HG02943 (cell line): Measurements from ENCODE around the gene KCNMA1.

Source experiments
- ATAC-seq: cut with Tn5 transposase; IDR thresholded peaks from one replicate; pipeline ENCODE4 v1.9.1; 2021; ENCODE audit warnings: mild to moderate bottlenecking, low read depth, moderate library complexity; ENCODE audit not compliant: unreplicated experiment

KCNMA1 gene

GRCh38 chr10:77060913-77061312 lies 576.7 kb downstream of the KCNMA1 start:
- ATAC-seq, result no peak

- no peak for ATAC-seq
These were observed 581.0 kb downstream of the KCNMA1 start for GRCh38 chr10:77056650-77057049.

- ATAC-seq, result no peak
These were observed 585.0 kb downstream of the KCNMA1 start for GRCh38 chr10:77052593-77052992.

- no peak for ATAC-seq
These were observed 585.8 kb downstream of the KCNMA1 start for GRCh38 chr10:77051837-77052236.

- ATAC-seq, result no peak
These were observed 587.7 kb downstream of the KCNMA1 start for GRCh38 chr10:77049896-77050295.

GRCh38 chr10:77049146-77049545 lies 588.5 kb downstream of the KCNMA1 start:
- ATAC-seq, result no peak

GRCh38 chr10:77045085-77045484 lies 592.5 kb downstream of the KCNMA1 start:
- ATAC-seq, result no peak

GRCh38 chr10:77043420-77043763 lies 594.2 kb downstream of the KCNMA1 start:
- no peak for ATAC-seq

- no peak for ATAC-seq
These were observed 594.7 kb downstream of the KCNMA1 start for GRCh38 chr10:77042706-77043419.

GRCh38 chr10:77041636-77042258 lies 595.9 kb downstream of the KCNMA1 start:
- no peak for ATAC-seq

GRCh38 chr10:77038407-77038806 lies 599.2 kb downstream of the KCNMA1 start:
- no peak for ATAC-seq

- ATAC-seq, result no peak
These were observed 599.7 kb downstream of the KCNMA1 start for GRCh38 chr10:77037735-77038403.

GRCh38 chr10:77036993-77037734 lies 600.4 kb downstream of the KCNMA1 start:
- no peak for ATAC-seq

GRCh38 chr10:77036276-77036675 lies 601.3 kb downstream of the KCNMA1 start:
- no peak for ATAC-seq

- no peak for ATAC-seq
These were observed 602.8 kb downstream of the KCNMA1 start for GRCh38 chr10:77034795-77035194.

- ATAC-seq, result no peak
These were observed 603.4 kb downstream of the KCNMA1 start for GRCh38 chr10:77034240-77034639.

GRCh38 chr10:77032188-77032570 lies 605.4 kb downstream of the KCNMA1 start:
- ATAC-seq, result no peak

- ATAC-seq, result no peak
These were observed 605.9 kb downstream of the KCNMA1 start for GRCh38 chr10:77031531-77032187.

- ATAC-seq, result no peak
These were observed 606.6 kb downstream of the KCNMA1 start for GRCh38 chr10:77030974-77031373.
